Heart right ventricle (tissue), 16 donors: Measurements from ENCODE around the gene CADM4. TPM values are rescaled to one million over a fixed set of nuclear protein-coding genes. Genes with fewer than 3 reads are reported as not detected.

Source experiments
- ATAC-seq, 8 donors: fragments of 200-7000 bp; cut with Tn5 transposase; one replicate each; pipeline ENCODE4 v1.9.1; 2020; ENCODE audit warnings: mild to moderate bottlenecking in 8 of 8, moderate library complexity in 8 of 8, moderate number of reproducible peaks in 1 of 8
- DNase-seq, 2 donors: peaks; one replicate each; pipeline ENCODE4 v3.0.0-alpha.2; 2020
- H3K27ac ChIP-seq, 10 donors: fragments of 200-600 bp; sonication (generic) in 2 of 10; one replicate each; pipeline versions ENCODE4 v1.5.0 to v1.8.0; 2020 to 2022; ENCODE audit warnings: mild to moderate bottlenecking in 3 of 10
- H3K27me3 ChIP-seq, 7 donors: fragments of 200-600 bp; one replicate each; pipeline ENCODE4 v1.8.0; 2021 to 2022; ENCODE audit warnings: mild to moderate bottlenecking in 2 of 7
- H3K36me3 ChIP-seq, 9 donors: fragments of 200-600 bp; sonication (generic) in 1 of 9; one replicate each; pipeline versions ENCODE4 v1.5.0 to v1.8.0; 2020 to 2022; ENCODE audit warnings: mild to moderate bottlenecking in 2 of 9
- H3K4me1 ChIP-seq, 9 donors: fragments of 200-600 bp; sonication (generic) in 1 of 9; one replicate each; pipeline versions ENCODE4 v1.5.0 to v1.8.0; 2020 to 2022; ENCODE audit warnings: mild to moderate bottlenecking in 4 of 9
- H3K4me3 ChIP-seq, 10 donors: fragments of 200-600 bp; sonication (generic) in 2 of 10; one replicate each; pipeline versions ENCODE4 v1.5.0 to v1.8.0; 2020 to 2022; ENCODE audit warnings: mild to moderate bottlenecking in 7 of 10, moderate library complexity in 2 of 10
- H3K9me3 ChIP-seq, 11 donors: fragments of 200-600 bp in 10 of 11; sonication (generic) in 2 of 11; one replicate each; pipeline versions ENCODE4 v1.5.0 to v1.8.0; 2013 to 2022; ENCODE audit warnings: mild to moderate bottlenecking in 2 of 11, control low read depth in 1 of 11, moderate library complexity in 1 of 11
- WGBS, 2 donors: extraction: QIAGEN DNeasy Blood & Tissue Kit; methylation state at CpG; one replicate each; pipeline ENCODE4 v1.1.7; 2013; ENCODE audit warnings: inconsistent platforms in 1 of 2; 5-methylcytosine and 5-hydroxymethylcytosine counted together
- intact Hi-C, 10 donors: fragments of 100-400 bp; cut with DNase I; formaldehyde crosslinking; loops; one replicate each; pipeline versions ENCODE4 v1.11.1 to v1.14.2; 2022
- polyA plus RNA-seq, 2 donors: library from polyadenylated mRNA; stranded (reverse); fragments of 200-250 nt; gene quantifications; one replicate each; pipeline ENCODE4 v1.2.3, GENCODE V29; 2013
- total RNA-seq, 10 donors: library from RNA; stranded (reverse); fragmentation: NEBNext Ultra II Directional in 3 of 10; extraction: Animal tissue kit (Norgen Biotek cat#: 25700) in 3 of 10; gene quantifications; one replicate each; pipeline versions ENCODE4 v1.2.1 to v1.2.4, GENCODE V29; 2021 to 2023
- TF ChIP-seq, protein P1 (sequence below), 9 donors: fragments of 200-600 bp; sonication (generic) in 2 of 9; IDR thresholded peaks; one replicate each; pipeline versions ENCODE4 v1.5.0 to v1.8.0; 2021 to 2022; ENCODE audit warnings: antibody characterized with exemption in 9 of 9, mild to moderate bottlenecking in 5 of 9, moderate library complexity in 1 of 9
- donor health status: Arrhythmogenic right ventricular cardiomyopathy.
- donor health status: ischemic (EF 13 %, LVEDD 7.1; RV severe dilation, severe dysfunction).
- donor health status: healthy with polysubstance abuse.
- donor health status: DM: no; HTN: yes; CAD: no.
- donor health status: DM: no; HTN: no; CAD: no.
- donor health status: ischemic (EF 25% LVEDD 6.9; RV normal size, moderate dysfunction).
- donor health status: ischemic (EF 25% LVEDD 5.7; RV mildly dilated, moderate dysfunction).
- donor health status: healthy.
- donor health status: DM: yes; HTN: yes; CAD: no.
- donor health status: Ischemic cardiomyopathy.
- donor health status: ischemic (EF 35%, LVEDD 5.7; RV mildly dilated, moderate dysfunction).
- donor health status: nonischemic (EF 11% LVEDD 7.7; RV severe dilation, severe dysfunction).
- donor health status: DM: yes; HTN: yes; CAD: no.
- donor health status: PGD.
- donor health status: ischemic (EF 29% LVEDD 5.4; RV normal size, mild dysfunction).
- donor health status: nonischemic (EF 23%, LVEDD 6.1; RV moderate dilation, normal function).

Gene CADM4
- total and polyA plus RNA-seq, 12 donors, result 3.0 to 12.3 (median 8.2) TPM

- H3K4me1 ChIP-seq, result peaks cover 16 to 46% (median 38%) of the 10 kb centered on the region in 9 donors
- H3K27me3 ChIP-seq, result no peaks in the 10 kb centered on the region
- no peaks in the 10 kb centered on the region for H3K9me3 ChIP-seq
- H3K27ac ChIP-seq, result peak within 1 kb of the TSS; percentile 94 to 99 (median 97)
- ATAC-seq (peak; percentile 93 to 97 (median 94)), DNase-seq (peak; percentile 100)
- H3K36me3 ChIP-seq, result peaks cover 6 to 70% (median 30%) of the 10 kb centered on the region in 9 donors
- TF ChIP-seq, protein P1, sequence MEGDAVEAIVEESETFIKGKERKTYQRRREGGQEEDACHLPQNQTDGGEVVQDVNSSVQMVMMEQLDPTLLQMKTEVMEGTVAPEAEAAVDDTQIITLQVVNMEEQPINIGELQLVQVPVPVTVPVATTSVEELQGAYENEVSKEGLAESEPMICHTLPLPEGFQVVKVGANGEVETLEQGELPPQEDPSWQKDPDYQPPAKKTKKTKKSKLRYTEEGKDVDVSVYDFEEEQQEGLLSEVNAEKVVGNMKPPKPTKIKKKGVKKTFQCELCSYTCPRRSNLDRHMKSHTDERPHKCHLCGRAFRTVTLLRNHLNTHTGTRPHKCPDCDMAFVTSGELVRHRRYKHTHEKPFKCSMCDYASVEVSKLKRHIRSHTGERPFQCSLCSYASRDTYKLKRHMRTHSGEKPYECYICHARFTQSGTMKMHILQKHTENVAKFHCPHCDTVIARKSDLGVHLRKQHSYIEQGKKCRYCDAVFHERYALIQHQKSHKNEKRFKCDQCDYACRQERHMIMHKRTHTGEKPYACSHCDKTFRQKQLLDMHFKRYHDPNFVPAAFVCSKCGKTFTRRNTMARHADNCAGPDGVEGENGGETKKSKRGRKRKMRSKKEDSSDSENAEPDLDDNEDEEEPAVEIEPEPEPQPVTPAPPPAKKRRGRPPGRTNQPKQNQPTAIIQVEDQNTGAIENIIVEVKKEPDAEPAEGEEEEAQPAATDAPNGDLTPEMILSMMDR (IDR thresholded peaks at IDR 0.05), result peak in 2 of 9 donors; percentile 5 to 16
- WGBS, 2 donors, result 0 to 1% methylated on average over 60 of the region's 60 CpGs
- intact Hi-C loops, result loop anchor here in 5 of 10 donors (1.0 to 10.0 kb wide), 5 partner anchors 21 to 64 kb away; partner anchors contain the start of genes PINLYP (in 4 of the 5), XRCC1 (in 4 of the 5), ZNF575 (in 4 of the 5) and ZNF428 (in 2 of the 5)
- H3K4me3 ChIP-seq, result peak within 1 kb of the TSS; percentile 55 to 78 (median 72)
Observed at GRCh38 chr19:43595999-43596841, 43.4 kb downstream of the CADM4 start, which contains the start of the genes IRGQ and ZNF576. Gene IRGQ, minus strand, starts transcription at chr19:43596134. Its CDS starts 796 bp downstream, at chr19:43595338. Gene ZNF576, plus strand, starts transcription at chr19:43596595. Its CDS starts 514 bp downstream, at chr19:43597109.

DNA sequence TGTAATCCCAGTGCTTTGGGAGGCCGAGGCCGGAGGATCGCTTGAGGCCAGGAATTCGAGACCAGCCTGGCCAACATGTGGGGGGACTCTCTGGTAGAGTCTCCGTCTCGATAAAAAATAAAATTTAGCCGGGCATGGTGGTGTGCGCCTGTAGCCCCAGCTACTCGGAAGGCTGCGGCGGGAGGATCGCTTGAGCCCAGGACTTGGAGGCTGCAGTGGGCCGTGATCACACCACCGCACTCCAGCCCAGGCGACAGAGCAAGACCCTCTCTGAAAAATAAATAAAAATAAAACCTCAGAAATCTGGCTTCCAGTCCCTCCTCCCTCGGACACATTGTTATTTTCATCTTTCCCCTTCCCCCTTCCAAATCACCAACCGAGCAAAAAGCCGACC is 44.0 kb downstream of the CADM4 start:
- peak; percentile 1 to 27 (median 20) for ATAC-seq
- Histone ChIP-seq H3K4me3 (peak overlapping the region; percentile 32 to 78 (median 72)), H3K27ac (peak overlapping the region in 9 of 10 donors; percentile 57 to 99 (median 97)), H3K4me1 (peaks cover 16 to 45% (median 38%) of the 10 kb centered on the region in 9 donors), H3K36me3 (peaks cover 6 to 66% (median 35%) of the 10 kb centered on the region in 9 donors), H3K9me3 (no peaks in the 10 kb centered on the region), H3K27me3 (no peaks in the 10 kb centered on the region)
- DNase-seq, result no peak
- intact Hi-C loops, result loop anchor here in 5 of 10 donors (5.0 to 10.0 kb wide), 3 partner anchors 58 to 63 kb away; partner anchors contain the start of gene ZNF575 (in 4 of the 5)
- TF ChIP-seq, protein P1 (IDR thresholded peaks at IDR 0.05), result no peak
- 1 to 2% methylated on average over 18 of the region's 18 CpGs for WGBS, 2 donors

DNA sequence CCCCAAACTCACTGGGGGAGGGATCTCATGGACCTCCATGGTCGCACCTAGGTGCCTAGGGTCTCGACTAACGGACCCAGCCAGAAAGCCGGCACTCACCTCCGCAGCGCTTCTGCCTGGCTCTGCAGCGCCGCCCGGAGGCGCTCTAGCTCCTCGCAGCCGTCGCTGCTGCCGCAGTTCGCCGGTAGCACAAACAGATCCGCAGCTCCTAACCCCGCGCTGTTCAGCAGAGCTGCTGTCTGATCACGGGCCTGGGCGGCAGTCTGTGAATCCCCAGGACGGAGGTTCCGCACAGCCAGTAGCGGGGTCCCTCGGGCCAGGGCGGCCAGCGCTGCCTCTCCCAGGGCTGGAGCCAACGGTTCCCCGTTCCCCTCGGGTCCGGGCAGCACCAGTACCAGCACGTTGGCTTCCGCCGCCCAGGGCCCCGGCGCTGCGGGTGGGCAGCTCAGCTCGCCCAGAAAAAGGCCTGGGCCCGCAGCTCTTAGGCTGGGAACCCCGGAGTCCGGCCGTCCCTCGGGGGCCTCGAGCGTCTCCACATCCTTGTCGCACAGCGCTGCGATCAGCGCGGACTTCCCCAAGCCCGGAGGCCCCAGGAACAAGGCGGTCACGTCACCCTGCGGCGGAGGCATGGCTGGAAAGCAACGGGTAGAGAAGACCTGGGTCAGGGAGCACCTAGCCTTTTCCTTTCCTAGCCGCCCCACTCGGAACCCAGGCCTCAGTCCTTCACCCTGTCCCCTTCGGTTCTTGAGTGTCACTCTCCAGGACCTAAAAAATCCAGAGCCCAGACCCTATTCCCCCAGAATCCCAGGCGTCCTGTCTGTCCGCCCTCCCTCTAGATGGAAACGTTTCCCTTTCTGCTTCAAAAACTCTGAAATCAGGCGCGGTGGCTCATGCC is 44.7 kb downstream of the CADM4 start:
- TF ChIP-seq, protein P1 (IDR thresholded peaks at IDR 0.05), result peak in 8 of 9 donors; percentile 29 to 78 (median 53)
- intact Hi-C loops, result loop anchor here in 6 of 10 donors (5.0 to 10.0 kb wide), 3 partner anchors 58 to 63 kb away; partner anchors contain the start of gene ZNF575 (in 4 of the 6)
- 4% methylated on average over 64 of the region's 64 CpGs for WGBS, 2 donors
- DNase-seq (peak in 1 of 2 donors; percentile 44), ATAC-seq (peak in 2 of 8 donors; percentile 7)
- peaks cover 6 to 66% (median 38%) of the 10 kb centered on the region in 9 donors for H3K36me3 ChIP-seq
- peak overlapping the region in 9 of 10 donors; percentile 57 to 99 (median 97) for H3K27ac ChIP-seq
- H3K4me1 ChIP-seq, result peaks cover 16 to 45% (median 38%) of the 10 kb centered on the region in 9 donors
- peak overlapping the region; percentile 32 to 78 (median 72) for H3K4me3 ChIP-seq
- H3K9me3 ChIP-seq, result no peaks in the 10 kb centered on the region
- no peaks in the 10 kb centered on the region for H3K27me3 ChIP-seq
